Keratinocyte (primary cell): ENCODE measurements around the gene SKOR1. TPM values are rescaled to one million over a fixed set of nuclear protein-coding genes. Genes with fewer than 3 reads are reported as not detected.

Source experiments
- DNase-seq: peaks from one replicate; pipeline ENCODE4 v3.0.0-alpha.2; 2011; ENCODE audit warnings: low read depth, missing footprints, low spot score
- FAIRE-seq: peaks from 2 replicates; lab custom pipeline; 2011; peaks lifted over from hg19 to GRCh38; lab: Jason Lieb, UNC
- H2AFZ ChIP-seq: 2 replicates; pipeline ENCODE4 v1.6.0; 2012; ENCODE audit warnings: low read length, control low read depth, inconsistent platforms; ENCODE audit not compliant: control insufficient read depth
- H3K27ac ChIP-seq: 2 replicates; pipeline ENCODE4 v1.5.1; 2011; ENCODE audit warnings: low read length; ENCODE audit not compliant: control insufficient read depth, insufficient read depth
- H3K27me3 ChIP-seq: 3 replicates; pipeline ENCODE4 v1.6.0; 2011; ENCODE audit warnings: low read length; ENCODE audit not compliant: control insufficient read depth, insufficient read depth; ENCODE audit errors: extremely low read depth
- H3K36me3 ChIP-seq, 2 experiments: 2 replicates in 1 of 2; 3 replicates in 1 of 2; pipeline ENCODE4 v1.5.1; 2011; ENCODE audit warnings: low read length in 2 of 2, mild to moderate bottlenecking in 1 of 2; ENCODE audit not compliant: control insufficient read depth in 2 of 2, insufficient read depth in 2 of 2; ENCODE audit errors: extremely low read depth in 1 of 2
- H3K4me1 ChIP-seq: 3 replicates; pipeline ENCODE4 v1.5.1; 2011; ENCODE audit warnings: low read length; ENCODE audit not compliant: control insufficient read depth, insufficient read depth; ENCODE audit errors: extremely low read depth
- H3K4me2 ChIP-seq: 3 replicates; pipeline ENCODE4 v1.6.0; 2011; ENCODE audit warnings: low read depth, low read length; ENCODE audit not compliant: control insufficient read depth, insufficient read depth; ENCODE audit errors: extremely low read depth
- H3K4me3 ChIP-seq, 3 experiments: fragments of 200-600 bp in 1 of 3; sonication (generic) in 1 of 3; 2 replicates in 2 of 3; 3 replicates in 1 of 3; pipeline ENCODE4 v1.5.1; 2011 to 2016; ENCODE audit warnings: low read length in 3 of 3, mild to moderate bottlenecking in 3 of 3, control low read depth in 2 of 3, inconsistent platforms in 1 of 3, low read depth in 1 of 3, mixed read lengths in 1 of 3, mixed run types in 1 of 3, moderate library complexity in 1 of 3; ENCODE audit not compliant: control insufficient read depth in 2 of 3, insufficient read depth in 2 of 3; ENCODE audit errors: extremely low read depth in 1 of 3
- H3K79me2 ChIP-seq: 2 replicates; pipeline ENCODE4 v1.6.0; 2012; ENCODE audit warnings: low read length; ENCODE audit not compliant: control insufficient read depth, insufficient read depth
- H3K9ac ChIP-seq: 3 replicates; pipeline ENCODE4 v1.6.0; 2011; ENCODE audit warnings: low read length; ENCODE audit not compliant: control insufficient read depth, insufficient read depth; ENCODE audit errors: extremely low read depth
- H3K9me1 ChIP-seq: 3 replicates; pipeline ENCODE4 v1.6.0; 2011; ENCODE audit warnings: low read length; ENCODE audit not compliant: control insufficient read depth, insufficient read depth; ENCODE audit errors: extremely low read depth
- H3K9me3 ChIP-seq: 2 replicates; pipeline ENCODE4 v1.5.1; 2012; ENCODE audit warnings: low read depth, low read length; ENCODE audit not compliant: control insufficient read depth
- H4K20me1 ChIP-seq: 3 replicates; pipeline ENCODE4 v1.6.0; 2011; ENCODE audit warnings: low read length; ENCODE audit not compliant: control insufficient read depth, insufficient read depth; ENCODE audit errors: extremely low read depth
- CTCF ChIP-seq, 3 experiments: IDR thresholded peaks in 1 of 3; conservative IDR thresholded peaks in 1 of 3; optimal IDR thresholded peaks in 1 of 3; 2 replicates in 2 of 3; 3 replicates in 1 of 3; pipeline versions ENCODE3 to v1.5.1; 2011; ENCODE audit warnings: low read length in 3 of 3, mild to moderate bottlenecking in 3 of 3, moderate library complexity in 2 of 3, control low read depth in 1 of 3, inconsistent platforms in 1 of 3; ENCODE audit not compliant: insufficient read depth in 2 of 3; ENCODE audit errors: extremely low read depth in 1 of 3
- EZH2 ChIP-seq: IDR thresholded peaks from one replicate; pipeline ENCODE4 v1.6.1; 2012; ENCODE audit warnings: inconsistent platforms, mild to moderate bottlenecking, low read length, moderate library complexity
- dilution Hi-C: fragments of 300-500 bp; cut with MboI; formaldehyde crosslinking; loops from one replicate; pipeline ENCODE4 v1.7.0; 2020; ENCODE audit warnings: low sequenced_read_pairs; ENCODE audit not compliant: extremely low pct_ligation_motif_present
- polyA plus RNA-seq, 5 experiments: library from polyadenylated mRNA; depleted of rRNA in 3 of 5; stranded (reverse) in 3 of 5; stranded (forward) in 1 of 5; unstranded in 1 of 5; fragments of >200 nt; gene quantifications; 1 replicate in 1 of 5; 2 replicates in 3 of 5; 3 replicates in 1 of 5; pipeline versions ENCODE4 v1.2.1 to v1.2.3, GENCODE V29; 2011 to 2012; ENCODE audit warnings: missing spikeins in 2 of 5, low read depth in 1 of 5, low replicate concordance in 1 of 5

Gene SKOR1
- polyA plus RNA-seq, 1 donor (not counting 4 experiments of a cell fraction or from before 2014, with no cell fraction given), result 0.03 TPM

DNA sequence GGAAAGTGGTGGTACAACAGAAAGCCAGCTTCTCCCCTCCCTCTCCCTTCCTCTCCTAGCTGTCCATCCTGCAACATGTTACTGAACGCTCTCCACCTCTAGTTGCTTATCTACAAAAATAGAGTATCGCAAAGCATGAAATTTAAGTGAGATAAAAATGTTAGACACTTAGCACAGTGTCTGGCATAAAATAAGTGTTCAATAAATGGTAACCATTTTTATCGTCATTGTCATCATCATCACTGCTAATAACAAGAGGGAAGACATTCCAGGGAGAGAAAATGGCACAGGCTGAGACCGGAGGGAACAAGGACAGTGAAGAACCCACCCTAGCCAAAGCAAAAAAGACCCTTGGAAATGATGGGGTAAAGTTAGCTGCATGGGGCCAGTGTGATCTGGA, 38.7 kb upstream of the SKOR1 start:
- Histone ChIP-seq H3K27ac (no peak overlapping the region), H3K27me3 (no peaks in the 10 kb centered on the region), H3K9ac (no peak overlapping the region), H3K4me1 (no peaks in the 10 kb centered on the region), H2AFZ (no peak overlapping the region), H3K9me1 (peaks cover 2% of the 10 kb centered on the region), H3K79me2 (no peaks in the 10 kb centered on the region), H3K9me3 (no peaks in the 10 kb centered on the region), H3K36me3 (peaks cover 0 to 1% of the 10 kb centered on the region in 2 experiments), H3K4me3 (no peak overlapping the region), H3K4me2 (no peak overlapping the region), H4K20me1 (no peaks in the 10 kb centered on the region)
- DNase-seq (no peak), FAIRE-seq (no peak)
- TF ChIP-seq EZH2, result no peak
- TF ChIP-seq CTCF (optimal IDR thresholded peaks at IDR 0.05 in 1 of 3, IDR thresholded peaks at IDR 0.05 in 1 of 3, conservative IDR thresholded peaks at IDR 0.05 in 1 of 3; ENCODE audit: extremely low read depth in 1 of 3, insufficient read depth in 2 of 3, low read length in 3 of 3), result no peak
- dilution Hi-C loops, result no loop called here

GRCh38 chr15:67788986-67789385, 36.3 kb upstream of the SKOR1 start:
- Histone ChIP-seq H3K4me2 (no peak overlapping the region), H3K4me1 (no peaks in the 10 kb centered on the region), H4K20me1 (no peaks in the 10 kb centered on the region), H3K4me3 (no peak overlapping the region), H3K36me3 (peaks cover 0 to 1% of the 10 kb centered on the region in 2 experiments), H3K79me2 (no peaks in the 10 kb centered on the region), H3K27me3 (no peaks in the 10 kb centered on the region), H3K9ac (no peak overlapping the region), H3K27ac (no peak overlapping the region), H2AFZ (no peak overlapping the region), H3K9me1 (peaks cover 2% of the 10 kb centered on the region), H3K9me3 (no peaks in the 10 kb centered on the region)
- TF ChIP-seq CTCF (optimal IDR thresholded peaks at IDR 0.05 in 1 of 3, IDR thresholded peaks at IDR 0.05 in 1 of 3, conservative IDR thresholded peaks at IDR 0.05 in 1 of 3; ENCODE audit: extremely low read depth in 1 of 3, insufficient read depth in 2 of 3, low read length in 3 of 3) (no peak), EZH2 (no peak)
- DNase-seq (no peak), FAIRE-seq (no peak)
- dilution Hi-C loops, result no loop called here
